ENCODE measurements around the gene ANKRD12.

GRCh38 chr18:9106800-9107584 is 29.6 kb upstream of the ANKRD12 start:
- TF ChIP-seq PRDM1 (tag by site-specific recombination; IDR thresholded peaks at IDR 0.05) (no peak), YY1 (tag by site-specific recombination; IDR thresholded peaks at IDR 0.05) (no peak), ZNF777 (tag by site-specific recombination; IDR thresholded peaks at IDR 0.05; ENCODE audit: borderline replicate concordance) (no peak), ZNF600 (tag by site-specific recombination; IDR thresholded peaks at IDR 0.05) (no peak), ZNF776 (tag by site-specific recombination; IDR thresholded peaks at IDR 0.05; ENCODE audit: borderline replicate concordance) (no peak), ZBTB26 (tag by site-specific recombination; optimal IDR thresholded peaks at IDR 0.05) (no peak), ZNF248 (tag by site-specific recombination; IDR thresholded peaks at IDR 0.05) (no peak), ZNF596 (tag by site-specific recombination; IDR thresholded peaks at IDR 0.05) (no peak; the same call in 1 of the 2 replicates), KLF16 (tag by site-specific recombination; IDR thresholded peaks at IDR 0.05) (0 out of 2 replicates have a peak, but pooled peaks have one; percentile 34), KLF10 (tag by site-specific recombination; IDR thresholded peaks at IDR 0.05) (no peak), ZNF561 (tag by site-specific recombination; IDR thresholded peaks at IDR 0.05; ENCODE audit: borderline replicate concordance) (no peak)
- TF ChIP-seq, protein P1, sequence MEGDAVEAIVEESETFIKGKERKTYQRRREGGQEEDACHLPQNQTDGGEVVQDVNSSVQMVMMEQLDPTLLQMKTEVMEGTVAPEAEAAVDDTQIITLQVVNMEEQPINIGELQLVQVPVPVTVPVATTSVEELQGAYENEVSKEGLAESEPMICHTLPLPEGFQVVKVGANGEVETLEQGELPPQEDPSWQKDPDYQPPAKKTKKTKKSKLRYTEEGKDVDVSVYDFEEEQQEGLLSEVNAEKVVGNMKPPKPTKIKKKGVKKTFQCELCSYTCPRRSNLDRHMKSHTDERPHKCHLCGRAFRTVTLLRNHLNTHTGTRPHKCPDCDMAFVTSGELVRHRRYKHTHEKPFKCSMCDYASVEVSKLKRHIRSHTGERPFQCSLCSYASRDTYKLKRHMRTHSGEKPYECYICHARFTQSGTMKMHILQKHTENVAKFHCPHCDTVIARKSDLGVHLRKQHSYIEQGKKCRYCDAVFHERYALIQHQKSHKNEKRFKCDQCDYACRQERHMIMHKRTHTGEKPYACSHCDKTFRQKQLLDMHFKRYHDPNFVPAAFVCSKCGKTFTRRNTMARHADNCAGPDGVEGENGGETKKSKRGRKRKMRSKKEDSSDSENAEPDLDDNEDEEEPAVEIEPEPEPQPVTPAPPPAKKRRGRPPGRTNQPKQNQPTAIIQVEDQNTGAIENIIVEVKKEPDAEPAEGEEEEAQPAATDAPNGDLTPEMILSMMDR (tag by site-specific recombination; IDR thresholded peaks at IDR 0.05): no peak

All from HEK293 (cell line).